DOHH2 (cell line): Measurements from ENCODE around the gene CLCN4.

ENCODE experiments used
- H3F3A ChIP-seq: fragments of 200-600 bp; sonication (generic), shearing (Covaris generic); 2 replicates; pipeline ENCODE4 v1.6.0; 2016; ENCODE audit warnings: antibody characterized with exemption, mild to moderate bottlenecking; ENCODE audit not compliant: control insufficient read depth, insufficient read depth
- H3K27ac ChIP-seq: fragments of 200-600 bp; sonication (generic); 2 replicates; pipeline ENCODE4 v1.5.1; 2014; ENCODE audit warnings: low read depth, mild to moderate bottlenecking, low read length, moderate library complexity
- H3K27me3 ChIP-seq: fragments of 200-600 bp; sonication (generic); 2 replicates; pipeline ENCODE4 v1.6.1; 2014; ENCODE audit warnings: mild to moderate bottlenecking, low read length, mixed read lengths; ENCODE audit not compliant: control insufficient read depth
- H3K36me3 ChIP-seq: fragments of 200-600 bp; sonication (generic); 2 replicates; pipeline ENCODE4 v1.6.1; 2014; ENCODE audit warnings: mild to moderate bottlenecking, low read length, moderate library complexity, mixed read lengths; ENCODE audit not compliant: control insufficient read depth
- H3K4me1 ChIP-seq: fragments of 200-600 bp; sonication (generic); 2 replicates; pipeline ENCODE4 v1.6.1; 2014; ENCODE audit warnings: mild to moderate bottlenecking, low read length, mixed read lengths; ENCODE audit not compliant: control insufficient read depth
- H3K4me2 ChIP-seq: fragments of 200-600 bp; sonication (generic); 2 replicates; pipeline ENCODE4 v1.6.0; 2014; ENCODE audit warnings: mild to moderate bottlenecking, low read length, moderate library complexity
- H3K4me3 ChIP-seq: fragments of 200-600 bp; sonication (generic); 2 replicates; pipeline ENCODE4 v1.5.1; 2014; ENCODE audit warnings: mild to moderate bottlenecking, low read length, mixed read lengths
- H3K79me2 ChIP-seq: fragments of 200-600 bp; sonication (generic); 2 replicates; pipeline ENCODE4 v1.6.1; 2014; ENCODE audit warnings: mild to moderate bottlenecking, low read length, mixed read lengths; ENCODE audit not compliant: control insufficient read depth
- H3K9me2 ChIP-seq: fragments of 200-600 bp; sonication (generic); replicated peaks from 2 replicates; pipeline ENCODE4 v1.6.1; 2014; ENCODE audit warnings: mild to moderate bottlenecking, low read length, mixed read lengths; ENCODE audit not compliant: control insufficient read depth
- H3K9me3 ChIP-seq: fragments of 200-600 bp; sonication (generic); 2 replicates; pipeline ENCODE4 v1.6.1; 2014; ENCODE audit warnings: antibody characterized with exemption, low read length, mixed read lengths; ENCODE audit not compliant: control insufficient read depth, insufficient read depth
- H4K20me1 ChIP-seq: fragments of 200-600 bp; sonication (generic); 2 replicates; pipeline ENCODE4 v1.6.0; 2014; ENCODE audit warnings: low read depth, mild to moderate bottlenecking, antibody characterized with exemption, low read length, moderate library complexity; ENCODE audit not compliant: control insufficient read depth, insufficient read depth
- CTCF ChIP-seq: fragments of 200-600 bp; sonication (generic); IDR thresholded peaks from one replicate; pipeline ENCODE4 v1.5.1; 2014; ENCODE audit warnings: antibody characterized with exemption, mild to moderate bottlenecking, low read depth, low read length; ENCODE audit not compliant: poor library complexity, severe bottlenecking
- EZH2phosphoT487 ChIP-seq: fragments of 200-600 bp; sonication (generic); IDR thresholded peaks from 2 replicates; pipeline ENCODE4 v1.6.1; 2017; ENCODE audit warnings: borderline replicate concordance, mild to moderate bottlenecking, antibody characterized with exemption, low read length, moderate library complexity, mixed read lengths

The CLCN4 gene

GRCh38 chrX:10126044-10126443 lies 30.7 kb upstream of the CLCN4 start:
- no peaks in the 10 kb centered on the region for H3K9me2 ChIP-seq
- H3K4me3 ChIP-seq = no peak overlapping the region
- H3K9me3 ChIP-seq = no peaks in the 10 kb centered on the region
- no peaks in the 10 kb centered on the region for H3F3A ChIP-seq
- H3K79me2 ChIP-seq = peaks cover 10% of the 10 kb centered on the region
- no peaks in the 10 kb centered on the region for H3K27me3 ChIP-seq
- no peak overlapping the region for H3K4me2 ChIP-seq
- H3K36me3 ChIP-seq = peaks cover 57% of the 10 kb centered on the region
- H4K20me1 ChIP-seq = peaks cover 8% of the 10 kb centered on the region
- TF ChIP-seq EZH2phosphoT487 (no peak), CTCF (no peak)
- no peak overlapping the region for H3K27ac ChIP-seq
- H3K4me1 ChIP-seq = peaks cover 17% of the 10 kb centered on the region

- Histone ChIP-seq H3K9me2 (no peaks in the 10 kb centered on the region), H3K27me3 (no peaks in the 10 kb centered on the region), H3K9me3 (no peaks in the 10 kb centered on the region), H3K79me2 (peaks cover 7% of the 10 kb centered on the region), H3F3A (no peaks in the 10 kb centered on the region), H3K4me3 (no peak overlapping the region), H3K4me2 (no peak overlapping the region), H3K4me1 (peaks cover 10% of the 10 kb centered on the region), H3K36me3 (peaks cover 53% of the 10 kb centered on the region), H3K27ac (no peak overlapping the region), H4K20me1 (peaks cover 5% of the 10 kb centered on the region; the same call in 1 of the 2 replicates)
- TF ChIP-seq EZH2phosphoT487 (no peak), CTCF (no peak)
These were observed 29.9 kb upstream of the CLCN4 start for GRCh38 chrX:10126834-10127233.

DNA sequence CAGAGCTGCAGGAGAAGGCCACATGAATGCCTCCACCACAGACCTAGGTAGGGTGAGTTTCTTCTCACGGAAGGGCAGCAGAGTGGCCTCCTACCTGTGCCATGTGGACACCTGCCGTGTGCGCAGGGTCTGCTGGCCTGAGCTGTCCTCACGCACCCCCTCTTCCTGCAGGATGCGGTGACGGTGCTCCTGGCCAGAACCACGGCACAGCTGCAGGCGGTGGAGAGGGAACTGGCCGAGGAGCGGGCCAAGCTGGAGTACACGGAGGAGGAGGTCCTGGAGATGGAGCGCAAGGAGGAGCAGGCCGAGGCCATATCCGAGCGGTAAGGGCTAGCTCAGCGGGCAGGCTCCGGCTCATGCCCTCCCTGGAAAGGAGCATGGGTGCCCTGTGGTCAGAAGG lies 28.4 kb upstream of the CLCN4 start:
- H3K9me3 ChIP-seq = no peaks in the 10 kb centered on the region
- no peak overlapping the region for H3K27ac ChIP-seq
- no peak overlapping the region for H3K4me3 ChIP-seq
- no peaks in the 10 kb centered on the region for H3K79me2 ChIP-seq
- H3K27me3 ChIP-seq = no peaks in the 10 kb centered on the region
- H3K4me2 ChIP-seq = no peak overlapping the region
- no peaks in the 10 kb centered on the region for H3F3A ChIP-seq
- H4K20me1 ChIP-seq = no peaks in the 10 kb centered on the region
- H3K9me2 ChIP-seq = no peaks in the 10 kb centered on the region
- TF ChIP-seq CTCF (no peak), EZH2phosphoT487 (no peak)
- no peaks in the 10 kb centered on the region for H3K4me1 ChIP-seq
- peaks cover 45% of the 10 kb centered on the region for H3K36me3 ChIP-seq

DNA sequence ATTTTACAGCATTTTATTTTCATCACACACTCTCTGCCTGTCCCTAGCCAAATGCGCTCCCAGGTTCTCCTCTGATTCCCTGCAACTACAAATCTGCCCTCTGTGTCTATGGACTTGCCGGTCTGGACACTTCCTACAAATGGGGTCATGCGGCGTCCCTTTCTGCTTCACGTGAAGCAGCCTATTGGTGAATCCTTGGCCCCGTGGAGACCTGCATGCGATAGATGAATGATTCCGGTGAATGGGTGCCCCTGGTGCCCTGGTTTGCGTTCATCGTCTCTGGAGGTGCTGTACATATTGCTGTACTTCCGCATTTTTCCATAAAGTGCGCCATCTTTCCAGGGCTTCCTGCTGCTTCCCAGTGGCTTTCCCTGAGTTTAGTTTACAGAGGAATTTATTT lies 27.5 kb upstream of the CLCN4 start:
- TF ChIP-seq CTCF (no peak), EZH2phosphoT487 (no peak)
- Histone ChIP-seq H3K27me3 (no peaks in the 10 kb centered on the region), H3F3A (no peaks in the 10 kb centered on the region), H3K4me1 (no peaks in the 10 kb centered on the region), H3K79me2 (no peaks in the 10 kb centered on the region), H3K36me3 (peaks cover 45% of the 10 kb centered on the region), H4K20me1 (no peaks in the 10 kb centered on the region), H3K27ac (no peak overlapping the region), H3K9me3 (no peaks in the 10 kb centered on the region), H3K4me3 (no peak overlapping the region), H3K9me2 (no peaks in the 10 kb centered on the region), H3K4me2 (no peak overlapping the region)
